Colonic mucosa (tissue), 4 donors: ENCODE data around the gene MYMK. TPM values are rescaled to one million over a fixed set of nuclear protein-coding genes. Genes with fewer than 3 reads are reported as not detected.

Experiments
- DNase-seq: peaks from one replicate; pipeline ENCODE4 v3.0.0-alpha.2; 2020
- H3K27ac ChIP-seq: fragments of 200-600 bp; one replicate; pipeline ENCODE4 v1.8.0; 2021
- H3K27me3 ChIP-seq: fragments of 200-600 bp; one replicate; pipeline ENCODE4 v1.8.0; 2021
- H3K36me3 ChIP-seq: fragments of 200-600 bp; one replicate; pipeline ENCODE4 v1.8.0; 2021
- H3K4me1 ChIP-seq: fragments of 200-600 bp; one replicate; pipeline ENCODE4 v1.8.0; 2021; ENCODE audit warnings: mild to moderate bottlenecking
- H3K4me3 ChIP-seq: fragments of 200-600 bp; one replicate; pipeline ENCODE4 v1.8.0; 2021
- H3K9ac ChIP-seq, 2 donors: one replicate each; pipeline ENCODE4 v1.7.0; 2013; ENCODE audit warnings: control low read depth in 2 of 2, low read depth in 2 of 2, low read length in 2 of 2
- H3K9me3 ChIP-seq: fragments of 200-600 bp; one replicate; pipeline ENCODE4 v1.8.0; 2021
- intact Hi-C: fragments of 100-400 bp; cut with DNase I; formaldehyde crosslinking; loops from one replicate; pipeline ENCODE4 v1.14.1; 2022
- total RNA-seq, 2 donors: library from RNA; stranded (reverse); fragmentation: NEBNext Ultra II Directional in 1 of 2; extraction: Animal tissue kit (Norgen Biotek cat#: 25700) in 1 of 2; gene quantifications; one replicate each; pipeline ENCODE4 v1.2.1, GENCODE V29; 2021
- TF ChIP-seq, protein P1 (sequence below): fragments of 200-600 bp; IDR thresholded peaks from one replicate; pipeline ENCODE4 v1.8.0; 2022; ENCODE audit warnings: antibody characterized with exemption, mild to moderate bottlenecking
- donor health status: healthy.
- donor health status: DM: no; HTN: no; CAD: no.
- donor health status: DM: no; HTN: no; CAD: no.

Gene MYMK
- total RNA-seq, 2 donors from 2014 or later = not detected

DNA sequence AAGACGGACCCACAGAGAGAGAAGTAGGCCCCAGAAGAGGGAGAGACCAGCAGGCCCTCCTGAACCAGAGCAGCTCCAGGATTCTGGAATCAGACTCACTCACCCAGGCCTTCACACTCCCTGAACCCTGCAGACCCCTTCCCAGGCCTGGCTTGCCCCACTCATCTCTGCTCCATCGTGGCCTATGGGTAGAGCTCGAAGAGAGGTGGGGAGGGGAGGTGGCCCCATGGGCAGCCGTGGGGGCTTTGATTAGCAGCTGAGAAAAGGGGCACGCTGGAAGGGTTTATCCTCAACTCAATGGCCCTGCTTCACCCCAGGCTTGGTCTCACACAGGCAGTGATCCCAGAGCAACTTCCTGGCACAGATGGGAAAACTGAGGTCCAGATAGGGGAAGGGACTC, 613 bp downstream of the MYMK start:
- Histone ChIP-seq H3K4me3 (no peak overlapping the region), H3K9me3 (no peaks in the 10 kb centered on the region), H3K9ac (no peak overlapping the region), H3K27ac (no peak overlapping the region), H3K4me1 (no peaks in the 10 kb centered on the region), H3K27me3 (no peaks in the 10 kb centered on the region), H3K36me3 (no peaks in the 10 kb centered on the region)
- TF ChIP-seq, protein P1, sequence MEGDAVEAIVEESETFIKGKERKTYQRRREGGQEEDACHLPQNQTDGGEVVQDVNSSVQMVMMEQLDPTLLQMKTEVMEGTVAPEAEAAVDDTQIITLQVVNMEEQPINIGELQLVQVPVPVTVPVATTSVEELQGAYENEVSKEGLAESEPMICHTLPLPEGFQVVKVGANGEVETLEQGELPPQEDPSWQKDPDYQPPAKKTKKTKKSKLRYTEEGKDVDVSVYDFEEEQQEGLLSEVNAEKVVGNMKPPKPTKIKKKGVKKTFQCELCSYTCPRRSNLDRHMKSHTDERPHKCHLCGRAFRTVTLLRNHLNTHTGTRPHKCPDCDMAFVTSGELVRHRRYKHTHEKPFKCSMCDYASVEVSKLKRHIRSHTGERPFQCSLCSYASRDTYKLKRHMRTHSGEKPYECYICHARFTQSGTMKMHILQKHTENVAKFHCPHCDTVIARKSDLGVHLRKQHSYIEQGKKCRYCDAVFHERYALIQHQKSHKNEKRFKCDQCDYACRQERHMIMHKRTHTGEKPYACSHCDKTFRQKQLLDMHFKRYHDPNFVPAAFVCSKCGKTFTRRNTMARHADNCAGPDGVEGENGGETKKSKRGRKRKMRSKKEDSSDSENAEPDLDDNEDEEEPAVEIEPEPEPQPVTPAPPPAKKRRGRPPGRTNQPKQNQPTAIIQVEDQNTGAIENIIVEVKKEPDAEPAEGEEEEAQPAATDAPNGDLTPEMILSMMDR = no peak
- DNase-seq = no peak
- intact Hi-C loops = no loop called here

DNA sequence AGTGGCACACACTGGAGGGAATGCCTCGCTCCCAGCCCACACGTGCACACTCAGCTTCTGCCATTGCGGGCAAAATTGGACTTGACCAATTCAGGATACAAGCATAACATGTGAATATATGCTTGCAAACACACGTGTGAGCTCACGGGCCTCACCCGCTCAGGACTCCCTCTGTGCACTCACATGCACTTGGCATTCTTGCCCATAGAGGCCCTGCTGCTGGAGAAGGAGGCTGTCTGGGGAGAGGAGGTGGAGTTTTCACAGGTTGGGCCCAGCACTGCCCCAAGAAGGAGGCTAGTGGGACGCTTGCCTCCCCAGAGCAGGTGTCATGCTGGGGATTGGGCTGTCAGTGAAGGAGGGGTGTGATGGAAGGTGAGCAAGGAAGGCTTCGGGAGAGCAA, 1.7 kb downstream of the MYMK start:
- no peak overlapping the region for H3K27ac ChIP-seq
- H3K36me3 ChIP-seq = no peaks in the 10 kb centered on the region
- H3K9me3 ChIP-seq = no peaks in the 10 kb centered on the region
- H3K4me3 ChIP-seq = no peak overlapping the region
- TF ChIP-seq, protein P1 = no peak
- intact Hi-C loops = no loop called here
- H3K9ac ChIP-seq = no peak overlapping the region
- no peaks in the 10 kb centered on the region for H3K27me3 ChIP-seq
- DNase-seq = no peak
- H3K4me1 ChIP-seq = no peaks in the 10 kb centered on the region

DNA sequence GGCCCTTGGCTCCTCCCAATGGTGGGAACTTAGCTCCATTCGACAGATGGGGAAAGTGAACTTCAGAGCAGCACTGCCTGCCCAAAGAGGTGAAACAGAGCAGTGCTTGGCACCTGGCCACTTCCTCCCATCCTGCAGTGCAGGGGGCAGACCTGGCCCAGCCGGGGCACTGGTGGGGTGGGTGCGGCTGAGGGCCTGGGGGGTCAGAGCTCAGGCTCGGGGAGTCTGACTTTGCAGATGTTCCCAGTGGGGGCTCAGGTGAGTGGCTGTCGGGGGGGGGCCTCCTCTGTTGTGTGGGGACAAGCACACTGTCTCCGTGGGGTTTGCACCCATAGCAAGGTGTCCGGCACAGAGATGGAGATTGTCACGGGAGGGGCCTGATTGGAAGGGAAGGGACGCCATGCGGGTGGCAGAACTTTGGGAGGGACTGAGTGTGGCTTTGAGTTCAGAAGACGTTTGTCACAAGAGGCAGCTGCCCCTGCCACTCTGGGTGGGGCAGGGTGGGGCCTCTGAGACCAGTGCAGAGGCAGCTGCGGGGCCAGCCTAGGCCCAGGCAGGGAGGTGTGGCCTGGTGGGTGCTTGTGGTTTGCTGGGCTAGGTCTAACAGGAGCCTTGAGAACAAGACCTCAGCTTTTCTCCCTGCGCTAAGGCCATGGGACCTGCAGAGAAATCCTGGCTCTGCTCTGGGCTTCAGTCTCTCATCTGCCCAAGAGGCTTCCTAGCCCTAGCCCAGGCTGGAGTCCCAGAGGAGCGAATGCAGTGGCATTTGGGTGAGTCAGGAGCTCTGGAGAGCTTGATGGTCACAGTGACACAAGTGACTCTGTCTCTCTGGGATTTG, 2.5 kb downstream of the MYMK start:
- DNase-seq = peak; percentile 70
- no peak overlapping the region for H3K4me3 ChIP-seq
- no peaks in the 10 kb centered on the region for H3K4me1 ChIP-seq
- TF ChIP-seq, protein P1 = no peak
- intact Hi-C loops = no loop called here
- no peaks in the 10 kb centered on the region for H3K36me3 ChIP-seq
- no peak overlapping the region for H3K27ac ChIP-seq
- H3K9me3 ChIP-seq = no peaks in the 10 kb centered on the region
- no peaks in the 10 kb centered on the region for H3K27me3 ChIP-seq
- H3K9ac ChIP-seq = no peak overlapping the region

DNA sequence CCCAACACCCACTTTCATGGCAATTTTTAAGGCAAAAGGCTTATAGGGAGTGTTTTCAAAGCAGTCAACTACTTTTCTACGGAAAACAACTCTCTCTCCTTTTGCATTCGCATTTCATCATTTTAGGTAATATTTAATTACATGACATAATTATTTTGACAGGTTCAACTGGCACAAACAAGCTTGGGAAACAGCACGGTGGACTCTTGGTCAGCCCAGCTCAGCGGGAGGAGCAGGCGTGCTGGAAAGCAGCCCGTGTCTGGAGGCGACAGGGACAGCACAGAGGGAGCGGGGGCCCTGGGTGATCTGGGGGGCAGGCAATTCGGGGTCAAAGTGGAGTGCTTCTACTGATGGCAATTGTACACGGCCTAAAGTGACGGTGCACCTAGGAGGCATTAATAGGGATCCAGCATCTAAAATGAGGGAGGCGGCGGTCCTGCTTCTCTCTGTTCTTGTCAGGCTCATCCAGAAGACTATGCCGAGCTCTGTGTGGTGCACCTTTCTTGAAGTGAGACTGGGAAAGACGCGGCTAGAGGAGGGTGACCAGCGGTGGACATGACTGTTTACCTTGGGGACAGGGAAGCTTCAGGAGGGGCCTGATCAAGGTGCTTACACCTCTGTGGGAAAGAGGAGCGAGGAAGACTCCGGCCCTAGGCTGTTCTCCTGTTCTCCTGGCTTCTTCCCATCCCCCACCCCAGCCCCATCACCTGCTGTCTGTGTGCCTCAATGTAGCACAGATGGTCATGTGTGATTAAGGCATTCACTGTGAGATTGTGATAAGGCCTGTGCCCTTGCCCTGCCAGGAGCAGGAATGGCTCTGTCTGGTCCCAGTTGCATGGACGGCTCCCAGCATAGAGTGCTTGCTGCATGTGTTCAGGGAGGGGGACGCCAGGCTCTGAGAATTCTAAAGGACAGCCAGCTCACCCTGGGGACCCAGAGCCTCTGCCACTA, 3.4 kb downstream of the MYMK start:
- Histone ChIP-seq H3K9me3 (no peaks in the 10 kb centered on the region), H3K27me3 (no peaks in the 10 kb centered on the region), H3K4me1 (no peaks in the 10 kb centered on the region), H3K9ac (no peak overlapping the region), H3K36me3 (no peaks in the 10 kb centered on the region), H3K4me3 (no peak overlapping the region), H3K27ac (no peak overlapping the region)
- TF ChIP-seq, protein P1 = no peak
- intact Hi-C loops = no loop called here
- DNase-seq = no peak

DNA sequence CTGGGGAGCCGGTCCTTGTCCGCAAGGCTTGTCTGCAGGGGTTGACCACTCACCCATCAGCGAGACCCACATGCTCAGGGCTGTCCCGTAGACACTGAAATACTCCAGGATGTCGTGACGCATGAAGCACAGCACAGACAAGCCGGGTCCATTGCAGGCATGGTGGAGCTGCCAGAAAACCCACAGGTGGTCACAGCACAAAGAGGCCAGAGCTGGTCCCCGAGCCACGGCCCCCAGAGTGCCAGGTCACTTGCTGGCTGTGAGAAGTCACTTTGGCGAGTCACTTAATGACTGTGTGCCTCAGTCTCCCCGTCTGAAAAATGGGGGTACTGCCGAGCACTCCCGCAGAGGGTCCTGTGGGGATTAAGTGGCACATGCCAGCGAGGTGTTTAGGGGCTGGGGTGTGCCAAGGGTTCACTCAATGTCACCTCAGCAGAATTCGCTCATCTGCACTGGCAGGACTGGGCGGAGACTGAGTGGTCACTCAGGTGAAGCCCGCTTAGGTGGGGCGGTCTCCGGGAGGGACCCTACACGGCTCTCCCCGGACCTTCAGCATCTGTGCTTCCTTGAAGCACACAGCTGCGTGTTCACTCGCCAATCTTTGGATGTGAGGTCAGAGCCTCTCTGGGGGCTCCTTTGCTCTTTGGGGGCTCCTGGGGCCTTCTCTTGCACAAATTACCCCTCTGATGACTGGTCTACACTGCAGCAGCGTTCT, 4.5 kb downstream of the MYMK start:
- Histone ChIP-seq H3K4me1 (no peaks in the 10 kb centered on the region), H3K9ac (no peak overlapping the region), H3K9me3 (no peaks in the 10 kb centered on the region), H3K36me3 (no peaks in the 10 kb centered on the region), H3K27ac (no peak overlapping the region), H3K27me3 (no peaks in the 10 kb centered on the region), H3K4me3 (no peak overlapping the region)
- intact Hi-C loops = no loop called here
- TF ChIP-seq, protein P1 = no peak
- DNase-seq = no peak
